Dendritic cell treated with granulocyte-macrophage colony-stimulating factor and Interleukin-4, amounts not matched to agents 40 ng/mL and 50 ng/mL, for 4 days (primary cell): ENCODE measurements around the gene CHSY1.

Source experiments
- H3K27ac Mint-ChIP-seq: one replicate; pipeline ENCODE4 v1.8.0; 2022; ENCODE audit warnings: mild to moderate bottlenecking, mixed read lengths
- H3K27me3 Mint-ChIP-seq: one replicate; pipeline ENCODE4 v1.8.0; 2022; ENCODE audit warnings: mild to moderate bottlenecking, mixed read lengths
- H3K36me3 Mint-ChIP-seq: one replicate; pipeline ENCODE4 v1.8.0; 2022; ENCODE audit warnings: low read depth, mixed read lengths
- H3K4me1 Mint-ChIP-seq: one replicate; pipeline ENCODE4 v1.8.0; 2022; ENCODE audit warnings: low read depth, mixed read lengths
- H3K4me3 Mint-ChIP-seq: one replicate; pipeline ENCODE4 v1.8.0; 2022; ENCODE audit warnings: mild to moderate bottlenecking, moderate library complexity, mixed read lengths
- H3K9me3 Mint-ChIP-seq: one replicate; pipeline ENCODE4 v1.8.0; 2022; ENCODE audit warnings: mixed read lengths
- intact Hi-C: fragments of 100-400 bp; cut with micrococcal nuclease; formaldehyde crosslinking; loops from one replicate; pipeline ENCODE4 v1.15.0; 2022

The CHSY1 gene

DNA sequence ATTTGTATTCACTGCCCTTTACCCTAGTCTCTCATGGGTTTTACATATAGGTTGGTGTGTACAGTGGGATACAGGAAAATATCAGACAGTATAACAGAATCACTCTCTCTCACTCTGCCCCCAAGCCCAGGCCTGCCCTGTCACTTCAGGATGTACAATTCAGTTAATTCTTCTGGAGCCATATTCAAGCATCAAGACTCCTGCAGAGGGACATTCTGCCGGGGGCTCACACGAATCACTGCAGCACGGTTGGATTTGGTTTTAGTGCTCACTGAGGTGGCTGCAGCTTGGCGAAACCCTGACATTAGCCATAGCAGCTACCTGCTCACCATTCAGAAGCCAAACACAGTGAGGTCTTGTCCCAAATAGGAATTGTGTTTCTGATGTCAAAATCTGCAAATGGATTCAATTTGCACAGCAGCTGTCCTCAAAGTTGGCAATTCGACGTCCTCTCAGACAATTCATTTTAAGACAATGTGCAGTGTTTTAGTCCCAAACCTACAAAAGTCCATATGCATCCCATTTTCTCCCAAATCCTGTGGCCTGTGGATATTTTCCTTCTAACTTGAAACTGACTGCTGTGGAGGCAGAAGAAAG, 82.9 kb downstream of the CHSY1 start:
- H3K4me3 Mint-ChIP-seq = no peak overlapping the region
- no peaks in the 10 kb centered on the region for H3K27me3 Mint-ChIP-seq
- H3K4me1 Mint-ChIP-seq = peaks cover 63% of the 10 kb centered on the region
- intact Hi-C loops = loop anchor here (5.0 kb wide), 1 partner anchor 47 kb away; no protein-coding TSS in a partner anchor
- peaks cover 27% of the 10 kb centered on the region for H3K36me3 Mint-ChIP-seq
- H3K9me3 Mint-ChIP-seq = peaks cover 22% of the 10 kb centered on the region
- H3K27ac Mint-ChIP-seq = peak overlapping the region; percentile 98

DNA sequence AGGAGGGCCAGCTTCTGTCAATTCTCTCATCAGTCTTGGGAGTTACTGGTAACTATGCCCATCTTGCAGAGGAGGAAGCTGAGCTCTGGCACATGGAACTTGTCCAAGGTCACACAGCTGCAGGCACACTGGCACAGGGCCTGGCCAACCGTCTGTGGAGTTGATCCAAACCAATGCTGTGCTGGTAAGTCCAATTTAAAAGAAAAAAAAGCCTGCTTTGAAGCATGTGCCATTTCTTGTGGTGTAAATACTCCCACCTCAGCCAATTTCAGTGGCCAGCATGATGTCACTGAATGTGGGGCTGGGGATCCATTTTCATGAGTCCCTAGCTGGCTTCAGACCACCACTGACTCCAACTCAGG, 83.4 kb downstream of the CHSY1 start:
- H3K36me3 Mint-ChIP-seq = peaks cover 22% of the 10 kb centered on the region
- intact Hi-C loops = loop anchor here (5.0 kb wide), 1 partner anchor 46 kb away; no protein-coding TSS in a partner anchor
- no peaks in the 10 kb centered on the region for H3K27me3 Mint-ChIP-seq
- peaks cover 57% of the 10 kb centered on the region for H3K4me1 Mint-ChIP-seq
- peak overlapping the region; percentile 70 for H3K4me3 Mint-ChIP-seq
- H3K27ac Mint-ChIP-seq = peak overlapping the region; percentile 98
- H3K9me3 Mint-ChIP-seq = peaks cover 25% of the 10 kb centered on the region

DNA sequence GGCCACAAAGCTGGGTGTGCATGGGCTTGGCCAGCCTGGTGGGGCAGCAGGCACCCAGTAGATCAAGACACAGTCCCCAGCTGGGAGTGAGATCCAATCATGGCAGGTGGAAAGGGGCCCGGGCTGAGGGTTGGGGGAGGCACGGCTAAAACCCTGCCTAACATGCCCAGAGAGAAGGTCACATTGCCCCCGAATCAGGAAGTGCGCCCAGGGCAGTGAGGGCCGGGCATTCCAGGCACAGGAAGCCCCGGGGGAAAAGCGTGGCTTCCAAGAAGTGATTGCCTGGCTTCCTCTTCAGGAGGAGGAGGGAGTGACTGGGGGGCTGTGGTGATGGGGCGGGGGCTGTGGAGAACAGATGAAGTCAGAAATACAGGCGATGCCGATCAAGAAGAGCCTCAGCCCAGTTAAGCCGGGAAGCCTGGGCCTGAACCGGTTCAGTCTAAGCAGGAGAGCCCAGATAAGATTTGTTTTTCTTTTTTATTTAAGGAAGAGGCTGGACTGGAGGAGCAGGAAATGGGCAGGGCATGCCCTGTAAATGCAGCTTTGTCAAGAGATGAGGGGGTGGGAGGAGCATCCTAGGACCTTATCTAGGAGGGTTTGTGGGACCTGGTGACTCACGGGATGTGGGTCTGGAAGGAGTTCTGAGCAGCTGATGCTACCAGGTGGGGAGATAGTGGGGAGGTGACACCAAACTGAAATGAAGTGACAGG, 83.9 kb downstream of the CHSY1 start:
- peaks cover 25% of the 10 kb centered on the region for H3K9me3 Mint-ChIP-seq
- H3K4me1 Mint-ChIP-seq = peaks cover 52% of the 10 kb centered on the region
- peak overlapping the region; percentile 98 for H3K27ac Mint-ChIP-seq
- H3K27me3 Mint-ChIP-seq = no peaks in the 10 kb centered on the region
- intact Hi-C loops = loop anchor here (5.0 kb wide), 1 partner anchor 46 kb away; no protein-coding TSS in a partner anchor
- peak overlapping the region; percentile 70 for H3K4me3 Mint-ChIP-seq
- H3K36me3 Mint-ChIP-seq = peaks cover 22% of the 10 kb centered on the region

DNA sequence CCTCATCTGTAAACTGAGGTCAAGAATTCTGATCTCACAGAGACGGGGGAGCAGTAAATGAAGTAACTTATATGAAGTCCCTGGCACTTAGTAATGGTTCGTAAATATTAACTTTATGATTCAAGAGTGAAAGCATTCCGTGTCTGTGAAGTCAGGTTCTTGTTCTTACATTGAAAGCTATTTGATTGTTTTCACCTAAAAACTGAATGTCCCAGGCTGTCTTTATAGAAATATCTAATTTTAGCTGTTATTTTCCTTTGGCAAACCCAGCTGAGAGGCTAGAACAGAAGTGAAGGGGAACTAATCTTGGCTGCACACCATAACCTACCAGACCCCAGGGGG, 84.5 kb downstream of the CHSY1 start:
- intact Hi-C loops = loop anchor here (5.0 kb wide), 1 partner anchor 45 kb away; no protein-coding TSS in a partner anchor
- H3K27ac Mint-ChIP-seq = peak overlapping the region; percentile 98
- peaks cover under 1% of the 10 kb centered on the region for H3K27me3 Mint-ChIP-seq
- peaks cover 53% of the 10 kb centered on the region for H3K4me1 Mint-ChIP-seq
- peaks cover 25% of the 10 kb centered on the region for H3K9me3 Mint-ChIP-seq
- peak overlapping the region; percentile 70 for H3K4me3 Mint-ChIP-seq
- H3K36me3 Mint-ChIP-seq = peaks cover 22% of the 10 kb centered on the region

DNA sequence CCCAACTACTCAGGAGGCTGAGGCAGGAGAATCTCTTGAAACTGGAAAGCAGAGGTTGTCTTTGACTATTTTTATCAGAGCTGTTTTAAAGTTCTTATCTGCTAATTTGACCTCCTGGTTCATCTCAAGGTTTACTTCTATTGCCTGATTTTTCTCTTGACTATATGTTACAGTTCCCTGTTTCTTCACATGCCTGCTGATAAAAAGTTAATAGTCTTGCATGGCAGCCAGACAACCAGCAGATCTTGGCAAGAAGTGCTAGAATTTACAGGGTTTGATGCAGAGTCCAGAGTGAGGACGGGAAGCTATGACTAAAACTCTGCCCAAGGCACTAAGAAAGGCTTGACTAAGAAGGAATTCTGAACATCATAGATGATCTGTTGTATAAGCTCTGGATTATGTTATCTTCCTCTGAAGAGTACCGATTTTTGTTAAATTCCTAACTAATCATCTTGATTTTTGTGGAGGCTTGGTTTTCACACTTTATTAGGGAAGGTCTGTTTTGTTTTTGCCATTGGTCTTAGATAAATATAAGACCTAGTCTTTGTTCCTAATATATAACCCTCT, 85.9 kb downstream of the CHSY1 start:
- intact Hi-C loops = loop anchor here (5.0 kb wide), 1 partner anchor 44 kb away; no protein-coding TSS in a partner anchor
- Mint-ChIP-seq H3K27me3 (peaks cover 3% of the 10 kb centered on the region), H3K9me3 (peaks cover 25% of the 10 kb centered on the region), H3K4me3 (no peak overlapping the region), H3K36me3 (peaks cover 22% of the 10 kb centered on the region), H3K4me1 (peaks cover 57% of the 10 kb centered on the region), H3K27ac (no peak overlapping the region)

DNA sequence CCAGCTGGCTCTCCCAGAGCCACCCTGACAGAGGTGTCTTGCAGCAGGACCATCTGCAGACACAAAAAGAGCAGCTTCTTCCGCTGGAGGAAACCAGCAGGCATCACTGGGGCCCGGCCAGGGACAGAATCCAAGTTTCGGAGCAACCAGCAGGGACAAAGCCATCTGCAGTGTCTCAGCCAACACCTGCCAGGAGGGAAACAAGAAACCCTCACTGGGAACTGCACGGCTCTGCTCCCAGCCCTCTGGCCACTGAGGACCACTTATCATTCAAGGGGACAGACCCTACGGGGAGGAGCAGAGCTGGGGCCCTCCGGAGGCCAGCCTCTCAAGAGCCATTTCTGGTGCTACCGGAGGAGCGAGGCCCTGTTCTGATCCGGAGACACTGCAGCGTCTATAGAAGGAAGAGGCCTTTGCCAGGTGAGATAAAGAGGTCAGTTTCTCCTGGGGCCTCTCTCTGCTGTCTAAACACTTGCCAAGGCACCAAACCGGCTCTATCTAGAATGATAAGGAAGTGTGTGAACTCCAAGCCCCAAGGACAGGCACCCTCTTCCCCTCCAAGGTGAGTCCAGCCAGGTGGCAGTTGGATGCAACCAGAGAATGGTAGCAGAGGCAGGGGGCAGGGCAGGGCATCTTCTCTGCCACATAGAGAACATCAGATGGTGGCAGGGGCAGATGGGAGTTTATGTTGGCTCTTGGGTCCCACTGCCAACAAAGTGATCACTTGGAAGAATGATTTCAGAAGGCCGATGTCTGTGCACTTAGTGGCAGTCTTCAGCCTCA, 89.0 kb downstream of the CHSY1 start:
- H3K27ac Mint-ChIP-seq = peak overlapping the region; percentile 2
- intact Hi-C loops = no loop called here
- H3K4me3 Mint-ChIP-seq = no peak overlapping the region
- H3K4me1 Mint-ChIP-seq = peaks cover 46% of the 10 kb centered on the region
- peaks cover 22% of the 10 kb centered on the region for H3K36me3 Mint-ChIP-seq
- peaks cover 25% of the 10 kb centered on the region for H3K9me3 Mint-ChIP-seq
- peaks cover 6% of the 10 kb centered on the region for H3K27me3 Mint-ChIP-seq

DNA sequence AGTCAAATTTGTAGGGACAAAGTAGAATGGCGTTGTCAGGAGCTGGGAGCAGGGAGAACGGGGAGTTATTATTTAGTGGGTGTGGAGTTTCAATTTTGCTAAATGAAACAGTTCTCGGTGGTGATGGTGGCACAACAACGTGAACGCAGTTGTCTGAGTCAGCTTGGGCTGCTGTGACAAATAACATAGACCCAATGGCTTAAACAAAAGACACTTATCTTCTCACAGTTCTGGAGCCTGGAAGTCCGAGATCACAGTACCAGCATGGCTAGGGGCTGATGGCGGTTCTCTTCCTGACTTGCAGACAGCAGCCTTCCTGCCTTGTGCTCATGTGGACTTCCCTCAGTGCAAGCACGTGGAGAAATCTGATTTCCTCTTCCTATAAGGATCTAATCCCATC, 90.2 kb downstream of the CHSY1 start:
- Mint-ChIP-seq H3K27me3 (peaks cover 6% of the 10 kb centered on the region), H3K4me1 (peaks cover 34% of the 10 kb centered on the region), H3K36me3 (peaks cover 20% of the 10 kb centered on the region), H3K9me3 (peaks cover 23% of the 10 kb centered on the region), H3K27ac (peak overlapping the region; percentile 2), H3K4me3 (no peak overlapping the region)
- intact Hi-C loops = no loop called here

DNA sequence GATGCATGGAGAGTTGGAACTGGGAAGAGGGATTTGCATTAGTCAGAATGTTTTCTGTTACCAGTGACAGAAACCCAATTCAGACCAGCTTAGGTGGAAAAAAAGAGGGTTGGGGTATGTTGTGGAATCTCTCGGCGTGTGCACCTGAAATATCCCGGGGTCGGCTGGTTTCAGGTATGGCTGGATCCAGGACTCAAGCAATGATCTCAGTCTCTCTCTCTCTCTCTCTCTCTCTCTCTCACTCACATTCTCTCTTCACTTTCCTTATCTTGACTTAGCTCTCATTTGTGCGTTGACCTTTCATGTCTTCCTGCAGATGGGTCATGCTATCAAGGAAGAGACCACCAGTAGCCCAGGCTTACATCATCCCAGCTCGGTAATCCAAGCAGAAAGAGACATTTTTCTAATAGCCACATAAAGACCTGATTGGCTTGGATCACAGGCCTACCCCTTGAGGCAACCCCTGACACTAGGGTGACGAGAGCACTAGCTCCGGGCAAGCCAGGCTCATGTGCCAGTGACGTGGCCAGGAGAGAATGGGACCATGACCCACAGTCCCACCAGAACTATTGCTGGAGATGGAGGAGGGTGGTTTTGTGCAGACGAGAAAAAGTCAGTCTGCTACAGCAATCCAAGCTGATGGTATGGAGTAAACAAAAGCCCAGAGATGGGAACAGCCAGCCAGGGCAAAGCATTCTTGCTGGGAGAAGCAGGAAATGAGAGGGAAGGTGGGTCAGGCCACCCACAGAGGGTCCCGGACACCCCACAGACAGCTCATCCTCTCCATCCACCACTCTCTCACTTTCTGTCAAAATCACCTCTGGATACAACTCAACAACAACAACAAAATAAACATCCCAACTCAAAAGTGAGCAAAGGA, 91.7 kb downstream of the CHSY1 start:
- Mint-ChIP-seq H3K4me1 (peaks cover 33% of the 10 kb centered on the region), H3K36me3 (peaks cover 8% of the 10 kb centered on the region), H3K4me3 (no peak overlapping the region), H3K27me3 (peaks cover 6% of the 10 kb centered on the region), H3K9me3 (peaks cover 12% of the 10 kb centered on the region), H3K27ac (no peak overlapping the region)
- intact Hi-C loops = no loop called here

DNA sequence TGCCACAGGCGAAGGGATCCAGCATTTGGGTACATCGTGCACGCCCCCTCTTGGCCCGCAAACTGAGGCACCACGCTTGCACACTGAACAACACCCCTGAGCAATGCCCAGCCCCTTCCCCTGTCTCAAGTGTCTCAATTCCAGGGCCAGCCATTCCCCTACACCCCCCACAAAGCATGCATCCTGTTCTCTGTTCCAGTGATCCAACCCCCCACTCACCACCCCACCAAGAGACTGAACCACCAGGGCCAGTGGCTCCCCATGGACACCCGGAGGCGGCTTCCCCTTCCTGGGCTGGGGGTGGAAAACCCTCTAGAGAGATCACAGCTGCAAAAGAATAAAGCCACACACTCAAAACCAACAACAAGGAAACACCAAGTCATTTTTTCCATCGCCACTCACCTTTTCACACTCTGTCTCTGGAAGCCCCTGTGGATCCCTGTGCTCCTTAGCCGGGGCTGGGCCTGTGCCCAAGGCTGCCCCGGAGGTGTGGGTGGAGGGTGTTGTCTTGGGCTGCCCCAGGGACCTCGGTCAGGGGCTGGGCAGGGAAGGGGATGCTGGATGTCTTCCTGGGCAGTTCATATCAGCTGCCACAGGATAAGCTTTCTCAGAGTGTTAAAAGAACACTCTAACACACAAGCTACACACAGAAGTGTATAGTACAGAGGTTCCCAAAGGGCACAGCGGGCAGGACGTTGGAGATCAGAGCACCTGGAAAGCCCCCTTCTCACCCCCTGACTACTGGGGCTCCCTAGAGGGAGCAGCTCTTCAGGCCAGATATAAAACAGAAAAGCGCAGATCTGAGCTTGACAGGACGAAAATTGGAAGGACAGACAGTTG, 92.5 kb downstream of the CHSY1 start:
- H3K9me3 Mint-ChIP-seq = peaks cover 6% of the 10 kb centered on the region
- intact Hi-C loops = no loop called here
- peaks cover 33% of the 10 kb centered on the region for H3K4me1 Mint-ChIP-seq
- peaks cover 2% of the 10 kb centered on the region for H3K36me3 Mint-ChIP-seq
- H3K27ac Mint-ChIP-seq = no peak overlapping the region
- peaks cover 6% of the 10 kb centered on the region for H3K27me3 Mint-ChIP-seq
- H3K4me3 Mint-ChIP-seq = no peak overlapping the region

DNA sequence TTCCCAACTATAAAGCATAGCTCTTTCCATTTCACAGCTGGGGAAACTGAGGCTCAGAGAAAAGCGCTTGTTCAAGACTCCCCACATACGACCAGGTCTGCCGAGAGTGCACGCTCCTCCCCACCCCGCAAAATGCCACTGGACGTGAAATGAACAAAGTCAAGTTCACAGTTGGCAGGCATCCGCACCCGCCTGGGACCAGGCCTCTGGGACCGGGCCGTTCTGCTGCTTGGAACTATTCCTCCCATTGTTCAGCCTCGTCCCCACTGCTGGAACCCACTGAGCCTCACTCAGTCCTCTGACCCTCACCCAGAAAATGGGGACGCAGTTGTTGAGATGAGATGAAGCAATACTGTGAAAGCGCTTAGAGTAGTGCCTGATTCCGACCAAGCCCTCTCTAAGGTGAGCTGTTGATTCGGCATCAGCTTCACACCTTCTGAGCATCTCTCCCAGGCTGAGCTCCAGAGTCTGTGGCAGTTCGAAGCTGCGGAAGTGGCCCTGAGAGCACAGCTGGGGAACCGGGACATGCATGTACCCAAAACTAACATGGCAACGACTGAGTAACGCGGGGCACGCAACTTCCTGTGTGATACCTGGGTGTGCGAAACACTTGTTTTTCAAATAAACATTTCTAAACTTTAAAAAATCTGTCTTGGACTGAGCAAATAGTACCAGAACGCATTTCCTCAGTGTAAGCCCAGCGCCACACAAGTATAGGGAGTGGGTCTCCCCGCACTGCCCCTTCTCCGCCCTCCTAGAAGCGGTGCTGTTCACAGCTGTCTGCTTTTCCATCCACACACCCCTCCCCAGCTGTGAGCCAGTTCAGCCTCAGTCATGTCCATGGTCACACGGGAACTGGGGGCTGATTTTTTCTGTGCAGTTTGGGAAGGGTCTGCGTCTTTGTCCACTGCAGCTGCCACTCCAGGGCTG, 93.4 kb downstream of the CHSY1 start:
- H3K27me3 Mint-ChIP-seq = peaks cover 6% of the 10 kb centered on the region
- no peak overlapping the region for H3K27ac Mint-ChIP-seq
- no peak overlapping the region for H3K4me3 Mint-ChIP-seq
- no peaks in the 10 kb centered on the region for H3K9me3 Mint-ChIP-seq
- no peaks in the 10 kb centered on the region for H3K36me3 Mint-ChIP-seq
- intact Hi-C loops = no loop called here
- peaks cover 33% of the 10 kb centered on the region for H3K4me1 Mint-ChIP-seq

DNA sequence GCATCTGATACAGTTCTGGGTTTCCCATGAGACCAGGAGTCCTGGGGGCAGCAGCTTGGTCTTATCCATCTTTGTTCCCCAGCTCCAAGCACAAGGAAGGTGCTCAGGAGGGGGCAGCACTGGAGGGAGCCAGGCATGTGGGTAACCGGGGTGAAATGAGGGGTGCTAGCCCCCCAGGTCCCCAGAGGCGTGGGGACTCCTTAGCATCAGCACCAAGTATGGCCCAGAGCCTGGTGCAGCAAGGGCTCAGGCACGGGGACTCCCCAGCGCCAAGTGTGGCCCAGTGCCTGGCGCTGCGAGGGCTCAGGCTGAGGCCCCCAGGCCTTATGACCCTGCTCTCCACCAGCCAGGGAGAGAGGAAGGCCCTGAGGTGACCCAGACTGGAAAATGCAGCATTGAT, 94.1 kb downstream of the CHSY1 start:
- H3K9me3 Mint-ChIP-seq = no peaks in the 10 kb centered on the region
- H3K4me3 Mint-ChIP-seq = no peak overlapping the region
- H3K4me1 Mint-ChIP-seq = peaks cover 33% of the 10 kb centered on the region
- no peaks in the 10 kb centered on the region for H3K36me3 Mint-ChIP-seq
- intact Hi-C loops = no loop called here
- H3K27ac Mint-ChIP-seq = no peak overlapping the region
- H3K27me3 Mint-ChIP-seq = peaks cover 6% of the 10 kb centered on the region
